MCF 10A (cell line): ENCODE results near the gene RASGEF1B. TPM values are rescaled to one million over a fixed set of nuclear protein-coding genes. Genes with fewer than 3 reads are reported as not detected.

ENCODE experiments used
- BruUV-seq: library from RNA; stranded (reverse); fragments of 400-500 nt; replicated peaks from 2 replicates; lab custom pipeline; 2021; lab: Mats Ljungman, UMichigan
- CTCF ChIA-PET: fragments of 300-600 bp; sonication (Branson Sonifier 250); formaldehyde crosslinking; extraction: SDS; loops from one replicate; lab custom pipeline; 2021; ENCODE audit warnings: antibody characterized with exemption, inconsistent platforms; lab: Yijun Ruan, JAX
- POLR2A ChIA-PET: fragments of 300-600, 350-650 bp; sonication (Branson Sonifier 250); formaldehyde crosslinking; extraction: SDS; loops from one replicate; lab custom pipeline; 2020; ENCODE audit warnings: antibody characterized with exemption, inconsistent platforms; lab: Yijun Ruan, JAX
- DNase-seq: peaks from one replicate; pipeline ENCODE4 v3.0.0-alpha.2; 2018; ENCODE audit not compliant: unreplicated experiment
- H3K27ac Mint-ChIP-seq: one replicate; pipeline ENCODE4 v1.8.0; 2022; ENCODE audit warnings: mild to moderate bottlenecking, low read depth, mixed read lengths; ENCODE audit not compliant: unreplicated experiment
- H3K27me3 Mint-ChIP-seq: one replicate; pipeline ENCODE4 v1.8.0; 2022; ENCODE audit warnings: mixed read lengths; ENCODE audit not compliant: insufficient read depth, unreplicated experiment
- H3K36me3 Mint-ChIP-seq: one replicate; pipeline ENCODE4 v1.8.0; 2022; ENCODE audit warnings: mild to moderate bottlenecking, moderate library complexity, mixed read lengths; ENCODE audit not compliant: insufficient read depth, unreplicated experiment
- H3K4me1 Mint-ChIP-seq: one replicate; pipeline ENCODE4 v1.8.0; 2022; ENCODE audit warnings: mixed read lengths; ENCODE audit not compliant: insufficient read depth, unreplicated experiment
- H3K4me3 Mint-ChIP-seq: one replicate; pipeline ENCODE4 v1.8.0; 2022; ENCODE audit warnings: mild to moderate bottlenecking, moderate library complexity, mixed read lengths; ENCODE audit not compliant: unreplicated experiment
- H3K9me3 Mint-ChIP-seq: one replicate; pipeline ENCODE4 v1.8.0; 2022; ENCODE audit warnings: mixed read lengths; ENCODE audit not compliant: unreplicated experiment
- CTCF ChIP-seq: fragments of 200-600 bp; IDR thresholded peaks from one replicate; pipeline ENCODE4 v1.8.0; 2022; ENCODE audit warnings: antibody characterized with exemption, mild to moderate bottlenecking; ENCODE audit not compliant: unreplicated experiment
- intact Hi-C: fragments of 100-400 bp; cut with micrococcal nuclease; formaldehyde crosslinking; loops from 2 replicates; pipeline ENCODE4 v1.14.1; 2022
- total RNA-seq: library from RNA; stranded (reverse); gene quantifications from 2 replicates; pipeline ENCODE4 v1.2.3, GENCODE V29; 2022

Gene RASGEF1B
- total RNA-seq, 1 experiment from 2014 or later, result 5.4 TPM

GRCh38 chr4:81452452-81453006, 19.2 kb downstream of the RASGEF1B start:
- CTCF ChIA-PET, result interaction anchor here (0.7 to 2.8 kb wide), 10 partner anchors 8 to 816 kb away, joined by 3 to 13 read pairs (median 4); partner anchors contain the start of gene RASGEF1B
- peak overlapping the region; percentile 27 for H3K27ac Mint-ChIP-seq
- no peaks in the 10 kb centered on the region for H3K36me3 Mint-ChIP-seq
- H3K27me3 Mint-ChIP-seq, result no peaks in the 10 kb centered on the region
- POLR2A ChIA-PET, result interaction anchor here (0.8 to 4.5 kb wide), 9 partner anchors 14 to 168 kb away, joined by 3 to 31 read pairs (median 4); partner anchors contain the start of gene RASGEF1B
- BruUV-seq, result no TSS peak
- no peaks in the 10 kb centered on the region for H3K9me3 Mint-ChIP-seq
- peak; percentile 29 for DNase-seq
- H3K4me3 Mint-ChIP-seq, result peak overlapping the region; percentile 25
- peaks cover 26% of the 10 kb centered on the region for H3K4me1 Mint-ChIP-seq
- intact Hi-C loops, result no loop called here
- no peak for TF ChIP-seq CTCF

DNA sequence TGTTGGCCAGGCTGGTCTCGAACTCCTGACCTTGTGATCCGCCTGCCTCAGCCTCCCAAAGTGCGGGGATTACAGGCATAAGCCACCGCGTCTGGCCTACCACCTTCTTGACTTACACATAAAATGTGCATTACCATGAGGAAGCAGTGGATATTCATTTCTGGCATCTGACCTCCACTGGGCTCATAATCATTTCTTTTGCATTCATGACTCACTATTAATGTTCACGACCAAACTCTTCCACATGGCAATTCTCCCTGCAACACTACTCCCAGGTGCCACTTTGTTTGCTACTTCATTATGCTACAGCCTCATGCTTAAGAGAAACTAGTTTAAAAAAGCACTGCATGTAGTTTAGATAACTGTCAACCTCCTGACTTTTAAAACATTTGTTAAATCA, 22.7 kb downstream of the RASGEF1B start:
- H3K36me3 Mint-ChIP-seq, result no peaks in the 10 kb centered on the region
- intact Hi-C loops, result no loop called here
- H3K9me3 Mint-ChIP-seq, result no peaks in the 10 kb centered on the region

GRCh38 chr4:81447566-81448229, 24.0 kb downstream of the RASGEF1B start:
- ChIA-PET POLR2A (interaction anchor here (1.2 to 2.5 kb wide), 2 partner anchors 11 kb away, joined by 5 to 9 read pairs; no protein-coding TSS in a partner anchor), CTCF (interaction anchor here (0.8 to 1.0 kb wide), 2 partner anchors 17 to 760 kb away, joined by 3 read pairs; no protein-coding TSS in a partner anchor)
- no TSS peak for BruUV-seq
- TF ChIP-seq CTCF, result no peak
- no peak for DNase-seq
- Mint-ChIP-seq H3K27me3 (no peaks in the 10 kb centered on the region), H3K4me3 (no peak overlapping the region), H3K4me1 (peaks cover 5% of the 10 kb centered on the region), H3K36me3 (no peaks in the 10 kb centered on the region), H3K9me3 (no peaks in the 10 kb centered on the region), H3K27ac (no peak overlapping the region)
- intact Hi-C loops, result no loop called here

More for the DNA sequence above, 22.7 kb downstream of the RASGEF1B start:
- ChIA-PET CTCF (interaction anchor here (0.7 kb wide), 1 partner anchor 910 kb away, joined by 3 read pairs; no protein-coding TSS in a partner anchor), POLR2A (no interaction called here)
- H3K27ac Mint-ChIP-seq, result no peak overlapping the region
- H3K4me1 Mint-ChIP-seq, result peaks cover 18% of the 10 kb centered on the region
- BruUV-seq, result no TSS peak
- H3K27me3 Mint-ChIP-seq, result no peaks in the 10 kb centered on the region
- DNase-seq, result no peak
- no peak for TF ChIP-seq CTCF
- no peak overlapping the region for H3K4me3 Mint-ChIP-seq

- no peaks in the 10 kb centered on the region for H3K4me1 Mint-ChIP-seq
- CTCF ChIA-PET, result interaction anchor here (1.2 to 1.4 kb wide), 2 partner anchors 19 to 21 kb away, joined by 4 to 5 read pairs; no protein-coding TSS in a partner anchor
- no peaks in the 10 kb centered on the region for H3K27me3 Mint-ChIP-seq
- H3K36me3 Mint-ChIP-seq, result no peaks in the 10 kb centered on the region
- intact Hi-C loops, result no loop called here
- no peak for DNase-seq
- no peak for TF ChIP-seq CTCF
- H3K27ac Mint-ChIP-seq, result no peak overlapping the region
- BruUV-seq, result no TSS peak
- POLR2A ChIA-PET, result interaction anchor here (2.5 kb wide), 1 partner anchor 10 kb away, joined by 9 read pairs; no protein-coding TSS in a partner anchor
- H3K9me3 Mint-ChIP-seq, result no peaks in the 10 kb centered on the region
- no peak overlapping the region for H3K4me3 Mint-ChIP-seq
These were observed 25.1 kb downstream of the RASGEF1B start for GRCh38 chr4:81446634-81447033.
